Measurements from ENCODE around the gene MORF4L1.
"Not testable (repeated sequence)": the region's sequence is repeated elsewhere in the genome, so short reads cannot be mapped to it uniquely, and the experiment has no call there.

MORF4L1 gene

DNA sequence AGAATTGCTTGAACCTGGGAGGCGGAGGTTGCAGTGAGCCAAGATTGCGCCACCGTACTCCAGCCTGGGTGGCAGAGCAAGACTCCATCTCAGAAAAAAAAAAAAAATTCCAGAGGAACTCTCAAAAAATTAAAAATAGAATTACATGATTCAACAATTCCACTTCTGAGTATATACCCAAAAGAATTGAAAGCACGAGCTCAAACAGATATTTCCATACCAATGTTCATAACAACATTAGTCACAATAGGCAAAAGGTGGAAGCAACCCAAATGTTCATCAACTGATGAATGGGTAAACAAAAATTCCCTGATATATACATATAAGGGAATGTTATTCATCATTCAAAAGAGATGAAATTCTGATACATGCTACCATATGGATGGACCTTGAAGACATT, 16.9 kb upstream of the MORF4L1 start:
- DNase-seq (ENCODE audit: low spot score), result no peak

DNA sequence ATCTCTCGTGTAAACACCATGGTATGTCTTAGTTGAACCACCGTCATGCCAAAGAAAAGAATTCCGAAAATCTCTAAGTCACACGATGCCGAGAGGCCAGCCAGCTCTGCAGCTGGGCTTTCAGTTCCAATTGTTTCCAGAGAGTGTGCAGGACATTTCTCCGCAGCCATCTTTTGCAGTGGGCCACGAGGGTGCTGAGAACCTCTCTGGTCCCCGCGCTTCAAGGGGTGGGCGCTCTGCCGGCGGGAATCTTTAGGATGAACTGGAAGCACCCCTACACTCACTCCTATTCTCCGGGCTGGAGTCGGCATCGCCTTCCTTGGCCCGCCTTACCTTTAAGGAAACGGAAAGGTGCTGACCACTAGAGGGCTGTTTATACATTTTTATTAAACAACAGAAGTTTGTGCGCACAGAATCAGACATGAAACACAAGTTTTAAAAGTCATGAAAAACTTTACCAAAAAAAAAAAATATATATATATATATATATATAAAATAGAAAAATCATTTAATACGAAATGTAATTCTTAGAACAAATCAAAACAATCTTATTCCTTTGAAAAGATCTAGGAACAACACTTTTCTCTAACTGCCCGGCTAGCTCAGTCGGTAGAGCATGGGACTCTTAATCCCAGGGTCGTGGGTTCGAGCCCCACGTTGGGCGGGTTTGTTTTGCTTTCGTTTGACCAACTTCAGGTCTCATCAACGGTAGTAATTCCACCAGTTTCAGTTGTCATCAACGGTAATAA, 12.5 kb upstream of the MORF4L1 start:
- DNase-seq (ENCODE audit: low spot score), result peak; percentile 96

DNA sequence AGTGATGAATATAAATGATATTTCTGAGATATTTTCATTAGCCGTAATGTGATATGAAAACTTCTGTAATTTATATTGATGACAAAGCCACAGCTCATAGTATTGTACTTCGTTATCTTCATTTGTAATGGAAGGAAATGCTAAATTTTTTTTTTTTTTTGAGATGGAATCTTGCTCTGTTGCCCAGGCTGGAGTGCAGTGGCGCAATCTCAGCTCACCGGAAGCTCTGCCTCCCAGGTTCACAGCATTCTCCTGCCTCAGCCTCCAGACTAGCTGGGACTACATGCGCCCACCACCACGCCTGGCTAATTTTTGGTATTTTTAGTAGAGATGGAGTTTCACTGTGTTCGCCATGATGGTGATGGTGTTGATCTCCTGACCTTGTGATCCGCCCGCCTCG, 7.1 kb upstream of the MORF4L1 start:
- not testable (repeated sequence) for DNase-seq (ENCODE audit: low spot score)

DNA sequence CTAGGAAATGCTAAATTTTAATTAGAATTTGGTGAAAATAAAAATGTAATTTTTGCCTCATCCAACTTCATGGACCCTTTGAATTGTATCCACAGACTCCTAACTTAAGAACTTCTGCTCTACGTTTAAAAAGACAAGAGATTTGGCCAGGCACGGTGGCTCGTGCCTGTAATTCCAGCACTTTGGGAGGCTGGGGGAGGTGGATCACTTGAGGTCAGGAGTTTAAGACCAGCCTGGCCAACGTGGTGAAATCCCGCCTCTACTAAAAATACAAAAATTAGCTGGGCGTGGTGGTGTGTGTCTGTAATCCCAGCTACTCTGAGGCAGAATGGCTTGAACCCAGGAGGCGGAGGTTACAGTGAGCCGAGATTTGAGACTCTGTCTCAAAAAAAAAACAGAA, 6.7 kb upstream of the MORF4L1 start:
- DNase-seq (ENCODE audit: low spot score), result not testable (repeated sequence)

DNA sequence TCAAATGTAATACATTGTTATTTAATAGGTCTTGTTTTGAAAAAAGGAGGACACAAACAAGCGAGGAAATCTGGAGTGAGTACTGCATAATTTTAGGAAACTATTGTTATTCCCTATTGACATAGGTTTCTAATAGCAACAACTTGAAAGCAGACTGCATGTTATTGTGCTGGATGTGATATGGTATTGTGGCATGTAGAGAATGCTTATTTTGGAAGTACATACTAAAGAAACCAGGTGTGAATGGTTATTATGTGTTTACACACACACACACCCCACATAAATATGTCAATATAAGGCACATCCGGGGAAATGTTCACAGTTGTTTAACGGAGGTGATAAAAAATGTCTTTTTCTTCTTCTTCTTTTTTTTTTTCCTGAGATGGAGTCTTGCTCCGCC, 5.9 kb upstream of the MORF4L1 start:
- no peak for DNase-seq (ENCODE audit: low spot score)

DNA sequence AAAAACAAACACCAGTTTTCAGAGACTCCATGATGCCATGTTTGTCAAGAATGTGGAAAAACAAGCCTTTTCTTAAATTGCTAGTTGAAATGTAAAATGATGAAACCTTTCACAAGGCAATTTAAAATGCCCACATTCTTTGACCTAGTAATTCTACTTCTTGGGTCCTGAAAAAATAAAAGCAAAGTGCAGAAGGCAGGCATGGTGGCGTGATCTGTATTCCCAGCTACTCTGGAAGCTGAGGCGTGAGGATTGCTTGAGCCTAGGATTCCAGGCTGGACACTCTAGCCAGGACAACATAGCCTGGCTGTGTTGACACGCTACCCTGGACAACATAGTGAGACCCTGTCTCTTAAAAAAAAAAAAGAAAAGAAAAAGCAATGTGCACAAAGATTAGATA, 4.3 kb upstream of the MORF4L1 start:
- DNase-seq (ENCODE audit: low spot score), result no peak

DNA sequence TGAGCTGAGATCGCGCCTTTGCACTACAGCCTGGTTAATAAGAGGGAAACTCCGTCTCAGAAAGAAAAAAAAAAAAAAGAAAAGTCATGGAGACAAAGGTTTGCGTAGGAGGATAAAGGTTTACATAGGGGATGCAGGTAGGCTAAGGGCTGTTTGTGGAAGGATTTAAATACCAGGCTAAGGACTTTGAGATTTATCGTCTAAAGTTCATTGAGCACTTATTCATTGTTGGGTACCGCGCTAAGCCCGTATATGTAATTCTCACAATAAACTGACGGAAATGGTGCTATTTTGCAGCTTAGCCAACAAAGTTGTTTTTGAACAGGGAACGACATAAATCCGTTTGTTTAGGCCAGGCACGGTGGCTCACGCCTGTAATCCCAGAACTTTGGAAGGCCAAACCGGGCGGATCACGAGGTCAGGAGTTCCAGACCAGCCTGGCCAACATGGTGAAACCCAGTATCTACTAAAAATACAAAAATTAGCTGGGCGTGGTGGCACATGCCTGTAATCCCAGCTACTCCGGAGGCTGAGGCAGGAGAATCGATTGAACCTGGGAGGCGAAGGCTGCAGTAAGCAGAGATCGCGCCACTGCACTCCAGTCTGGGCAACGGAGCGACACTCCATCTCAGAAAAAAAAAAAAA, 1.1 kb upstream of the MORF4L1 start:
- not testable (repeated sequence) for DNase-seq (ENCODE audit: low spot score)

DNA sequence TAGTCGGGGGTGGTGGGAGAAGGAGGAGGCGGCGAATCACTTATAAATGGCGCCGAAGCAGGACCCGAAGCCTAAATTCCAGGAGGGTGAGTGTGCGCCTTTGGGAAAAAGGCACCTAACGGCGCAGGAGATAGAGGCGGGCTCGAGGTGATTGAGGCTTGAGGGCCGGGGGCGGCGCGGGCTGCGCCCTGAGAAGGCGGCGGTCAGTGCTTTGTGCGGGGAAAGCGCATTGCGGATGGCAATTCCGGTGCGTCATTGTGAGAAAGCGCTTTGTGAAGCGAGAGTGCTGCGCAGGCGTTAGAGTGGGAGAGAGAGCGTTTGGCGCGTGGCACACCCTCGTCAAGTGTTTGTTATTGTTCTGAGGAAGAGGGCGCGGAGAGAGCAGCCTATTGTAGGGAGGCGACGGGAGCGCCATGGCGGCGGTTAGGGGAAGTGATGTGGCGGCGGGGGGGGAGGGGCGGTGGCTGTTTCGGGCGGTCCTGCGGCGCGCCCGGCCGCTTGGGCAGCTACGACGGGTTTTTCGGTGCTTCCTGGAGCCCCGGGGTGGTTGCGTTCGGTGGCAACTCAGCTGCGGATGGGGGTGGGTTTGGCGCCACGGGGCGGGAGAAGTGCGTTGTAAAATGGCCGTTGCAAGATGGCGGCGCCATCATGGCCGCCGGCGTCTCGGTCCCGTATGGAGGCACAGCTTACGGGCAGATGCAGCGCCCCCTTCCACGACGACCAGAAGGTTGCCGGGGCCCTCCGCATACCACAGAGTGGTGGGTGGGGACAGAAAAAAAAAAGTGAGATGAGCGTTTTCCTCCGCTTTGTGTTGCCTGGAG, 492 bp downstream of the MORF4L1 start:
- peak; percentile 92 for DNase-seq (ENCODE audit: low spot score)

DNA sequence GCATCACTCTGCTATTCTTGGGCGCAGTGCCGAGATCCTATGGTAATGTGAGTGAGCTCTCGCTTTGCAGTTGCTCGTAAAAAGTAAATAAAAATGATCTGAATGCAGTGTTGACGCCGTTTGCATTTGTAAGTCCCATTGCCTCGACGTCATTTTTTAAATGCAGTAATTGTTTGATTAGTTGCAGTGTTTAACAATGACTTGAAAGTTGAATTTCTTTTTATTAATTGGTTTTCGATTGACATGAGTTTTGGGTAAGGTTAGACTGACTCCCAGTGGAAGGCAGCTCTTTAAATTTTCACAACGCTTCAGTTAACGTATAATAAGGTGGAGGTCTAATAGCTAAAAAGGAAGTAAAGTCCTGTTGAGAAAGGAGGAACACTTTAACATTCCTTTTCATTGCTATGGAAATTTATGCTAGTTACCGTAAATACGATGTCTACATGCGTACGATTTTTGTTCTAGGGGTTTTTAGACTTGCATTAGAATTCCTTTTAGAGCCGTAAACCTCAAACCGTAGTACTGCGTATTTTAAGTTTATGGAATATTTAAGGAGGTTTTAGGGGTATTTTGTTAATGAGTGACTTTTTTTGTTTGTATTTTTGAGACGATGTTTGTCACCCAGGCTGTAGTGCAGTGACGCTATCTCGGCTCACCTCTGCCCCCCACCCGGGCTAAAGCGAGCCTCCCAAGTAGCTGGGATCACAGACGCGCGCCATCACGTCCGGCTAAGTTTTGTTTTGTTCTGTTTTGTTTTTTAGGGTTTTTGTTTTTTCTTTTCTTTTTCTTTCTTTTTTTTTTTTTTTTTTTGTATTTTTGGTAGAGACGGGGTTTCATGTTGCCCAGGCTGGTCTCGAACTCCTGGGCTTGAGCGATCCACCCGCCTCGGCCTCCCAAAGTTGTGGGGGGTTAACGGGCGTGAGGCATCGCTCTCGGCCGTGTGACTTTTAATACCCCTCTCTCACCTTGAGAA, 1.4 kb downstream of the MORF4L1 start:
- peak; percentile 17 for DNase-seq (ENCODE audit: low spot score)

DNA sequence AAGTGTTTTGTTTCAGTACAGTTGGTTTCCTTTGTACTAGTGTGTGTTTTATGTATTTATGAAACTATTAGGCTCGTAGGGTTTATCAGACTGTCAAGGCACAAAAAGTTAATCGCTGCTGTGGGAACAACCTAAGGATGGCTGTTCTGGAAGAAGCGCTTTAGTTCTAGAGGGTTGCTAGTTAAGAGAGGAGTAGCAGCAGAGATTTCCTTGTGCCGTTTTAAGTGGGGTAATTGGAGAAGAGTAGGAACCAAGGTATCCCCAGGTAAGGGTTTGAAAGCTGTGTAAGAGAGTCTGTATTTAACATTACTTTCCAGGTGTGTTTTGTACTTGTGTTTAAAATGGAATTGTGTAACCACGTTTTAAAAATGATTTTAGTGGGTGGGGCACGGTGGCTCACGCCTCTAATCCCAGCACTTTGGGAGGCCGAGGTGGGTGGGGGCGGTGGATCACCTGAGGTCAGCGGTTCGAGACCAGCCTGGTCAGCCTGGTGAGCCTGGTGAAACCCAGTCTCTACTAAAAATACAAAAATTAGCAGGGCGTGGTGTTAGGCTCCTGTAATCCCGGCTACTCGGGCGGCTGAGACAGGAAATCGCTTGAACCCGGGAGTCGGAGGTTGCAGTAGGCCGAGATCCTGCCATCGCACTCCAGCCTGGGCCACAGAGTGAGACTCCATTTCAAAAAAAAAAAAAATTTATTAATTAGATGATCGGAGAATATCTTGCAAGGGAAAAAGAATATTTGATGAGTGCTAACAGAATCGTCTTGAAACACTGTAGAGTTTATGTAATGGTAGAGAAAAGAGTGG, 2.6 kb downstream of the MORF4L1 start:
- DNase-seq (ENCODE audit: low spot score), result no peak

DNA sequence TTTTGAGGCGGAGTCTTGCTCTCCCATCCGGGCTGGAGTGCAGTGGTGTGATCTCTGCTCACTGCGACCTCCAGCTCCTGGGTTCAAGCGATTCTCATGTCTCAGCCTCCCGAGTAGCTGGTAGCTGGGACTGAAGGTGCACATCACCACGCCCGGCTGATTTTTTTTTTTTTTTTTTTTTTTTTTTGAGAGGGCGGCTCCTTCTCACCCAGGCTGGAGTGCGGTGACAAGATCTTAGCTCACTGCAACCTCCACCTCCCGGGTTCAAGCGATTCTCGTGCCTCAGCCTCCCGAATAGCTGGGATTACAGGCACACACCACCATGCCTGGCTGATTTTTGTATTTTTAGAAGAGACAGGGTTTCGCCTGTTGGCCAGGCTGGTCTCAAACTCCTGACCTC, 4.3 kb downstream of the MORF4L1 start:
- DNase-seq (ENCODE audit: low spot score), result not testable (repeated sequence)

DNA sequence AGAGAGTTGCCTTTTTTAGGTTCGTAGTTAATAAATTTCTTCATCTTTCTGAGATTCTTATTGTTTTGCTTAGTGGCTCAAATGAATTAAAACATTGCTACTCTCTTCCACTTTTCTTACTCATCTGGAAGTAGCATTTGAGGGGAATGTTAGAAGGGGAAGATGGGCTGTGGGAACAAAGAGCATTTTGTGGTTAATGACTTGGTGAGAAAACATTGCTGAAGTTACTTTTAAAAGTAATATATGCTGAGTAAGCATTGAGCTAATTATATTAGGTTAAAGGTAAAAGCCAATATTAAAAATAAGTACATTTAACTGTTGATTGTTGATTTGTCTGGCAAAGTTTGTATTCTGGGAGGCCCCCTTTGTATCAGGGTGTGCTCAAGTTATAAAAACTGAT, 5.7 kb downstream of the MORF4L1 start:
- DNase-seq (ENCODE audit: low spot score), result no peak

DNA sequence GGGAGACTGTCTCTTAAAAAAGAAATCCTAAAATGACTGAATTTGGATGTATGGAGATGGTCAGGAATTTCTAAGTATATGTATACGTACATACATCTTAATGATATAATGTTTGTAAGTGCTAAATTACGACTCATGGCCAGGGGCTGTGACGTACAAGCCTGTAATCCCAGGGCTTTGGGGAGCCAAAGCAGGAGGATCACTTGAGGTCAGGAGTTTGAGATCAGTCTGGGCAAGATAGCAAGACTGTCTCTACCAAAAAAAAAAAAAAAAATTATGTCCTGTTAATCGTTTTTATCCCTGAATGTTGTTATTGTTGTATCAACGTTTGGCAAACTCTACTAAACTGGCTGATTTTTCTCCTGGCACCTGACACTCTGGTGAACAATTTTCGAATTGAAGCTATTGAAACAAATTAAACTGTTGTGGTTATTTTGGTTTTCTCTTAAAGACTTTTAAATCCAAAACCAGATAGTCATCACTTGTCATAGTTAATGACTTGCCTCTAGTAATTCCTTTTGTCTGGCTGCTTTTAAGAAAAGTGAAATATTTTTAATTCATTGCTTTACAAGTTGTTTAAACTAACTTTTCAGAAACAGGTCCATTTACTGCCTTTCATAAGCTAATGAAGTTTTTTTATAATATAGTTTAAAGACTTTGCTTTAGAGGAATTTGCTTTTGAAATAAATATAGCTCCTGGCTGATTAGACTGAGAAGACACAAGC, 7.0 kb downstream of the MORF4L1 start:
- DNase-seq (ENCODE audit: low spot score), result no peak

DNA sequence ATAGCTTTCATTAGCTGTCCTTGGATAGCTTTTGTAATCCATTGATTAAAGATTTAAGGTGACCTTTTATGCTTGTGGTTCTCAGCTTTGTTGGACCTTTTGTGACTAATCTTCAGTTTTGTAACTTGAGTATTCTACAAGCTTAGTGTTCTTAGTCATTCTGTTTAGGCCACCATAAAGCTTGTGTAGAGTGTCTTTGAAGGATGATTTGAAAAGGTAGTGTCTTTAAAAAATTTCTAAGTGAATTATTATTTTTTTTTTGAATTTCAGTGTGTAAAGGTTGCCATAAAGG, 7.5 kb downstream of the MORF4L1 start:
- DNase-seq (ENCODE audit: low spot score), result no peak

DNA sequence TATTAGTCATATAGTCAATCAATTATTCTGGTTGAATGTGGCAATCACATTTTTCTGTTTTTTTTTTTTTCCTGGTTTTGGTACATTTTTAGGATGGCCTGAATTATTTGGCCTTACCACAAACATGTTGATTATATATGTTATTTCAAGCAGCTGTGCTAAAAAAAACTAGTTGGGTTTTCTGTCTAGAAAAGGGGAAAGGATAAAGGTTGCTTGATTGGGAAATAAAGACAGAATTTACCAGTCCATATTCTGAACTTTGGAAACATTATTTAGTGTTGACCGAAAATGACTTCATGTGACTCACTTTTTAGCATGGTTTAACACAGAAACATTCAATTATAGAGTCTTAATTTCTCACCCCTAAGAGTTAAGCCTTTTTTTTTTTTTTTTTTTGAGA, 8.1 kb downstream of the MORF4L1 start:
- DNase-seq (ENCODE audit: low spot score), result no peak

DNA sequence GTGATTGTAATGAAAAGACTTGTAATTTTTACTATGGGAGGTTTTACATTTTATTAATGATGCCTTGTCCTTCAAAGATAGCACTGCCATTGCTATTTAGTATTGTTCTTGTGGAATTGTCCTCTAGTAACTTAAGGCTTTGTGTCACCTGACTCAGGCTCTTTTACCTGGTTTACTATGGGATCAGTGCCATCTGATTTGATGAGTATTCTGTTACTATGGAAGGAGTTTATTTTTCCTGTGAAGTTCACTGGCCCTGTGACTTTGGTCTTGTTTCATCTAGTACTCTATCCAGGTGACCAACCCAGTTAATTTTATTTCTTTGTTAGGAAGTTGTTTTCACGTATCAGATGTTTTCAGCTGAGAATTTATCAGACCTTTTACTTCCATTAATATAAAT, 9.0 kb downstream of the MORF4L1 start:
- DNase-seq (ENCODE audit: low spot score), result no peak

DNA sequence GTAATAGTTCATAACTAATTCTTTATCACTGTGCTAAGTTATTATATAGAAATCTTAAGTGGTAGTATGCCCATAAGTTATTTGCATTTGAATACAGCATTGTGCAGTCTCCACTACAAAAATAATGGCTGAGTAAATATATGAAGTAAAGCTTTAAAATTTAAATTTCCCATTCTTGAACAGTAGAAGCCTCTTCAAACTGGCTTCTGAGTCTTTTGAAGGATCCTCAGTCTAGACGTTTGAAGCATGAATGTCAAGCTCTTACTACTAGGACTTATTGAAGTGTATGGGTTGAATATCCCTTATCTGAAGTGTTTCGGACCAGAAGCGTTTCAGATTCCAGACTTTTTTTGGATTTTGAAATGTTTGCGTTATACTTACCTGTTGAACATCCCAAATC, 16.3 kb downstream of the MORF4L1 start:
- DNase-seq (ENCODE audit: low spot score), result no peak

DNA sequence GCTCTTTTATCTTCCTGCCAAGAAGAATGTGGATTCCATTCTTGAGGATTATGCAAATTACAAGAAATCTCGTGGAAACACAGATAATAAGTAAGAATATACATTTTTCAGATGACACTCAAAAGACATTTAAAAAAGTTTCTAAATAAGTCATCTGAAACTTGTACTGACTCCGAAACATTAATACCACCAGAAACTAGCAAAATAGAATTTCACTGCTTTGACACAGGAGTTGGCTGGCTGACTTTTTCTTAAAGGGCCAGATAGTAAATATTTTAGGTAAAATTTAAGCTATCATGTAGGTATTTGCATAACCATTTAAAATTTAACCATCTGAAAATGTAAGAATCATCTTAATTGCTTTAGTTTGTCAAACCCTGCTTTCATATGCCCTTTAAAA, 20.8 kb downstream of the MORF4L1 start:
- no peak for DNase-seq (ENCODE audit: low spot score)

DNA sequence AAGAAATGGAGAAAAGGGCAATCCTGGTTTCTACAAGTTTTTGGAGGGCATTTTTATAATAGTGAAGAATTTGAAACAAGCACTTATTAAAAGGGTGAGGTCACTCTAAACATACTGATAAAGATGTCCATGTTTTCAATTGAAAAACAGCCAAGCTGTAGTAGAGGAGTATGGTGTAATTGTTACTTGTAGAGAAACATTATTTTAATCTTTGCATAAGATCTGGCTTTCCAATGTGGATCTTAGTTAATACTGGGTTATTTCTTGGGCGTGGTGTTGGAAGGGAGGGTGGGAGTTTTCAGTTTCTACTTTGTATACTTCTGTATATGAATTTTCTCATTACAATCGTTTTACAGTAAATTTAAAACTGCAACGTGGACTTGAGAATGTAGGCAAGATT, 22.8 kb downstream of the MORF4L1 start:
- DNase-seq (ENCODE audit: low spot score), result no peak

DNA sequence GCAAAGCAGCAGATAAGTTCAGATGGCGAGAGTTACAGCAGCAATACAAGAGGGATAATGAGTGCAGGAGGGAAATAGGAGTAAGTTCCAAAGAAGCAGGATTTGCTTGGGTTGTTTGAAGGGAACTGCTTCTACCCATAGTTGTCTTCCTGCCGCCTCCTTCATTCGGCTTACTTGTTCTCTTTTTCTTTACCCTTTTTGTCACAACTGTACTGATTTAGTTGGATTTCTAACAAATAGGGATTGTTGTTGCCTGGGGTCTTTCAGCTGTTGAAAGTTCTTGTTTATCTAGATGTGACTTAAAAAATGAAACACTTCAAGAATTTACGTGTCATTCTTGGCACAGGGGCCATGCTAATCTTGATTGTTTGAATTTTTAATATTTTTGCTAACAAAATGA, 25.9 kb downstream of the MORF4L1 start:
- no peak for DNase-seq (ENCODE audit: low spot score)

Measured in SK-N-DZ (cell line).